Left ventricle myocardium inferior (tissue), 1 donor: ENCODE measurements around the gene MAP2K1. TPM values are rescaled to one million over a fixed set of nuclear protein-coding genes. Genes with fewer than 3 reads are reported as not detected.

Source experiments
- DNase-seq: peaks from one replicate; pipeline ENCODE4 v3.0.0-alpha.2; 2020
- H3K27ac ChIP-seq: fragments of 200-600 bp; replicated peaks from 2 replicates; pipeline ENCODE4 v1.8.0; 2021
- H3K27me3 ChIP-seq: fragments of 200-600 bp; 2 replicates; pipeline ENCODE4 v1.8.0; 2021; ENCODE audit warnings: low read depth
- H3K36me3 ChIP-seq: fragments of 200-600 bp; 2 replicates; pipeline ENCODE4 v1.8.0; 2021
- H3K4me1 ChIP-seq: fragments of 200-600 bp; 2 replicates; pipeline ENCODE4 v1.8.0; 2021
- H3K4me3 ChIP-seq: fragments of 200-600 bp; 2 replicates; pipeline ENCODE4 v1.8.0; 2021; ENCODE audit warnings: mild to moderate bottlenecking, moderate library complexity
- H3K9me3 ChIP-seq: fragments of 200-600 bp; replicated peaks from 2 replicates; pipeline ENCODE4 v1.8.0; 2021
- CTCF ChIP-seq: fragments of 200-600 bp; IDR thresholded peaks from 2 replicates; pipeline ENCODE4 v1.8.0; 2021; ENCODE audit warnings: antibody characterized with exemption, mild to moderate bottlenecking, borderline replicate concordance
- intact Hi-C: fragments of 100-400 bp; cut with micrococcal nuclease; formaldehyde crosslinking; loops from one replicate; pipeline ENCODE4 v1.11.0; 2022
- total RNA-seq: library from RNA; stranded (reverse); fragmentation: NEBNext Ultra II Directional; extraction: Animal tissue kit (Norgen Biotek cat#: 25700); gene quantifications from one replicate; pipeline ENCODE4 v1.2.1, GENCODE V29; 2021
- donor health status: DM: no; HTN: yes; CAD: no; lungs with severe emphysema.

Gene MAP2K1
- total RNA-seq, 1 donor from 2014 or later: 44.9 TPM

DNA sequence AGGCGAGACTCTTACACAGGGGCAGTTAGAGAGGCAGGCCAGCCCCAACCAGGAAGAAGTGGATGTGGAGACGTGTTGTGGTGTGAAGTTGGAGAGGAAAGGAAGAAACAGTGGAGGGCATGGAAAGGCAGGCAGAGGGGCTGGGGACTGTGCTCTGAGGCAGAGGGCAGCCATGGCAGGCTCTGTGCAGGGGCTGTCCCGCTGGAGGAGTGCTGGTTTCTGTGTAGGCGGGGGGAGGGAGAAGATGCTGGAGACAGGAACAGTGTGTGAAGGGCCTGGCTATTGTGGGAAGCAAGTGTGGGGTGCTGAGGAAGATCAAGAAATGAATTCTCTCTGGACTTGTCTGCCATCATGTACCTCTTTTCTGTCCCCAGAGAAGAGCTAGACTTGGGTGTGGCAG lies 89.8 kb downstream of the MAP2K1 start:
- Histone ChIP-seq H3K4me3 (no peak overlapping the region), H3K27me3 (no peaks in the 10 kb centered on the region), H3K9me3 (no peaks in the 10 kb centered on the region), H3K36me3 (peaks cover under 1% of the 10 kb centered on the region), H3K4me1 (peaks cover 27% of the 10 kb centered on the region), H3K27ac (no peak overlapping the region)
- no peak for DNase-seq
- intact Hi-C loops: no loop called here
- TF ChIP-seq CTCF: no peak

- Histone ChIP-seq H3K36me3 (peaks cover 6% of the 10 kb centered on the region), H3K4me3 (no peak overlapping the region), H3K4me1 (peaks cover 25% of the 10 kb centered on the region), H3K27me3 (no peaks in the 10 kb centered on the region), H3K9me3 (no peaks in the 10 kb centered on the region), H3K27ac (no peak overlapping the region)
- no peak for TF ChIP-seq CTCF
- intact Hi-C loops: no loop called here
- no peak for DNase-seq
Observed at GRCh38 chr15:66477011-66477410, 90.3 kb downstream of the MAP2K1 start.

GRCh38 chr15:66480267-66480666 lies 93.6 kb downstream of the MAP2K1 start:
- intact Hi-C loops: no loop called here
- Histone ChIP-seq H3K36me3 (peaks cover 21% of the 10 kb centered on the region), H3K27ac (no peak overlapping the region), H3K9me3 (no peaks in the 10 kb centered on the region), H3K27me3 (no peaks in the 10 kb centered on the region), H3K4me1 (peaks cover 11% of the 10 kb centered on the region), H3K4me3 (no peak overlapping the region)
- TF ChIP-seq CTCF: no peak
- no peak for DNase-seq

DNA sequence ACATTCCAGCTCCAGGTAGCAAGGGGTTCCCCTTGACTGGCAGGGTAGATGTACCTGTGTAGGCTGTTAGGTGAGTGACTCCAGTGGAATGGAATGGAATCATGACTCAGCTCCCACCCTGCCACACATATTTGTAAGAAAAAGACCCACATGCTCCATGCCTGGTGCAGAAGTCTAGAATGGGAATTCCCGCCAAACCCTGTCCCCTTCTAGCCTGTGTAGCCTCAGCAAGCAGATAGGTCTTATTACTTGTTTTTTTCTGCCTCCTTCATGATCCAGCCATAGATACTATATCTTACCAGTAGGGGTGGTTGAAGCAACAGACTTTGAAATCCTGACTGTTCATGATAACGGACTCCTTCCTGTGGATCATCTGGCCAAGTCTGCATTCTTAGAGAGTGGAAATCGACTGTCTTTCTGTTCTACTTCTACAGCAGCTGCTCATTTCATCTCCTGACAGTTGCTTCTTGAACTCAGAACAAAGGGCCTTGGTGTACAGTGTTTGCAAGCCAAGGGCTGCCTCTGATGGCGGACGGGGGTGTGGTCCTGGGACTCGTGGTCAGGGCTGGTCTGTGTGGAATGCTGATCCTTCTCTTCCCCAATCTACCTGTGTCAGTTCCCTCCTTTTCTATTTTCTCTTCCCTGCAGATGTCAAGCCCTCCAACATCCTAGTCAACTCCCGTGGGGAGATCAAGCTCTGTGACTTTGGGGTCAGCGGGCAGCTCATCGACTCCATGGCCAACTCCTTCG lies 94.6 kb downstream of the MAP2K1 start:
- no peaks in the 10 kb centered on the region for H3K9me3 ChIP-seq
- no peaks in the 10 kb centered on the region for H3K27me3 ChIP-seq
- H3K4me1 ChIP-seq: peaks cover 11% of the 10 kb centered on the region
- no peak for DNase-seq
- no peak overlapping the region for H3K4me3 ChIP-seq
- intact Hi-C loops: no loop called here
- TF ChIP-seq CTCF: no peak
- H3K27ac ChIP-seq: no peak overlapping the region
- H3K36me3 ChIP-seq: peaks cover 24% of the 10 kb centered on the region

GRCh38 chr15:66482539-66482938 lies 95.8 kb downstream of the MAP2K1 start:
- no peaks in the 10 kb centered on the region for H3K27me3 ChIP-seq
- H3K4me1 ChIP-seq: peaks cover 11% of the 10 kb centered on the region
- H3K9me3 ChIP-seq: no peaks in the 10 kb centered on the region
- intact Hi-C loops: no loop called here
- TF ChIP-seq CTCF: no peak
- H3K4me3 ChIP-seq: no peak overlapping the region
- H3K27ac ChIP-seq: no peak overlapping the region
- H3K36me3 ChIP-seq: peaks cover 29% of the 10 kb centered on the region
- no peak for DNase-seq
